ENCODE data around the gene CSHL1. TPM values are rescaled to one million over a fixed set of nuclear protein-coding genes. Genes with fewer than 3 reads are reported as not detected.
A peak's percentile ranks its signal among the peaks of the same experiment; 100 is the strongest.
"Not testable (repeated sequence)": the region's sequence is repeated elsewhere in the genome, so short reads cannot be mapped to it uniquely, and the experiment has no call there.

Gene CSHL1
- polyA plus RNA-seq, 1 donor = not detected

DNA sequence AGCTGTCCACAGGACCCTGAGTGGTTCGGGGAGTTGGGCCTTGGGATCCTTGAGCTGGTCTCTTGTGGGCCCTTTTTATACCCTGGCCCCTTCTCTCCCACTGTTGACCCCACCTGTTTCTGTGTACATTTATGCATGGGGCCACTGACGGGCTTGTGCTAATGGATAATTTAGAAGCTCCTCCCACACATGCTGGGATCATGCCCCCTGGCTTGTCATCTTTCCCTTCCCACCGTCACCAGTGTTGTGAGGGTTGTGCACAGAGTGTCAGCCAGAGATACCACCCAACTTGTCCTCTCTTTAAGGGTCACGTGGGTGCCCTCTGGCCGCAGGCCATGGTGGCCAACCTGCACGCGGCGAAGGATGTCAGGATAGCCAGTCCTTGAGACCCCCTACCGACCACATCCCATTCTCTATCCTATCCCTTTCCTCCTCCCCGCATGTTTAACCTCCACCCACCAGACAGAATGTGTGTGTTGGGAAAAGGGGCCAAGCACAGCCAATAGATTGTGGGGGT, 7.8 kb upstream of the CSHL1 start, which contains the start of gene GH1:
Gene GH1 (minus strand): TSS at position 51 of the 517 bp plus-strand sequence. CDS start 63 bp downstream, outside the sequence.
- not testable (repeated sequence) for DNase-seq

DNA sequence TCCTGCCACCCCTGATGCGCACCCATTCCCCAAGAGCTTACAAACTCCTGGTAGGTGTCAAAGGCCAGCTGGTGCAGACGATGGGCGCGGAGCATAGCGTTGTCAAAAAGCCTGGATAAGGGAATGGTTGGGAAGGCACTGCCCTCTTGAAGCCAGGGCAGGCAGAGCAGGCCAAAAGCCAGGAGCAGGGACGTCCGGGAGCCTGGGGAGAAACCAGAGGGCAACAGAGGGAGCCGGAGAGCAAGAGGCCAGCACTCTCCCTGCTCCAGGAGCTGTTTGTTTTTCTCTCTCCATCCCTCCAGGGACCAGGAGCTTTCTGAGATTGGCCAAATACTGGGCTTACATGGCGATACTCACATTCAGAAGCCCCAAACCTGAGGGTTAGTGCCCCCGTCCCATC, 7.2 kb upstream of the CSHL1 start:
- DNase-seq = no peak

DNA sequence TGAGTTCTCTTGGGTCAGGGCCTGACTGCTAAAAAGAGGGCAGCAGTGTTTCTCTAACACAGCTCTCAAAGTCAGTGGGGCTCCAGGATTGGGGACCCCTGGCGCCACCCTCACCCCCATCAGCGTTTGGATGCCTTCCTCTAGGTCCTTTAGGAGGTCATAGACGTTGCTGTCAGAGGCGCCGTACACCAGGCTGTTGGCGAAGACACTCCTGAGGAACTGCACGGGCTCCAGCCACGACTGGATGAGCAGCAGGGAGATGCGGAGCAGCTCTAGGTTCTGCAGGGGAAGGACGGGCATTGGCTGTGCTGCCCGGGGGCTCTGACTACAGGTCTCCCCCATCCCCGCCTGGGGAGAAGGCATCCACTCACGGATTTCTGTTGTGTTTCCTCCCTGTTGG, 6.6 kb upstream of the CSHL1 start:
- DNase-seq = no peak

DNA sequence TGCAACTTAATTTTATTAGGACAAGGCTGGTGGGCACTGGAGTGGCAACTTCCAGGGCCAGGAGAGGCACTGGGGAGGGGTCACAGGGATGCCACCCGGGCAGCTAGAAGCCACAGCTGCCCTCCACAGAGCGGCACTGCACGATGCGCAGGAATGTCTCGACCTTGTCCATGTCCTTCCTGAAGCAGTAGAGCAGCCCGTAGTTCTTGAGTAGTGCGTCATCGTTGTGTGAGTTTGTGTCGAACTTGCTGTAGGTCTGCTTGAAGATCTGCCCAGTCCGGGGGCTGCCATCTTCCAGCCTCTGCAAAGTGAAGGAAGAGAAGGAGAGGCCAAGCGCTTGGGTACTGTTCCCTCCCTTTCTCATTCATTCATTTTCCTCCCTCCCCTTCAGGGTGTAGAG, 6.1 kb upstream of the CSHL1 start:
- not testable (repeated sequence) for DNase-seq

DNA sequence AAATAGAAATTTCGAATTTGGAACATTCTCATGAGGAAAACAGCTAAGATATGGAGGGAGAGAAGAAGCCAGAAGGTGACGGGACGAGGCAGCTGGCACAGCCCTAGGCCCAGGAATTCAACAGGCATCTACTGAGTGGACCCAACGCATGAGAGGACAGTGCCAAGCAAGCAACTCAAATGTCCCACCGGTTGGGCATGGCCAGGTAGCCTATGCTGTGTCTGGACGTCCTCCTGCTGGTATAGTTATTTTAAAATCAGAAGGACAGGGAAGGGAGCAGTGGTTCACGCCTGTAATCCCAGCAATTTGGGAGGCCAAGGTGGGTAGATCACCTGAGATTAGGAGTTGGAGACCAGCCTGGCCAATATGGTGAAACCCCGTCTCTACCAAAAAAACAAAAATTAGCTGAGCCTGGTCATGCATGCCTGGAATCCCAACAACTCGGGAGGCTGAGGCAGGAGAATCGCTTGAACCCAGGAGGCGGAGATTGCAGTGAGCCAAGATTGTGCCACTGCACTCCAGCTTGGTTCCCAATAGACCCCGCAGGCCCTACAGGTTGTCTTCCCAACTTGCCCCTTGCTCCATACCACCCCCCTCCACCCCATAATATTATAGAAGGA, 5.6 kb upstream of the CSHL1 start:
- DNase-seq = no peak

DNA sequence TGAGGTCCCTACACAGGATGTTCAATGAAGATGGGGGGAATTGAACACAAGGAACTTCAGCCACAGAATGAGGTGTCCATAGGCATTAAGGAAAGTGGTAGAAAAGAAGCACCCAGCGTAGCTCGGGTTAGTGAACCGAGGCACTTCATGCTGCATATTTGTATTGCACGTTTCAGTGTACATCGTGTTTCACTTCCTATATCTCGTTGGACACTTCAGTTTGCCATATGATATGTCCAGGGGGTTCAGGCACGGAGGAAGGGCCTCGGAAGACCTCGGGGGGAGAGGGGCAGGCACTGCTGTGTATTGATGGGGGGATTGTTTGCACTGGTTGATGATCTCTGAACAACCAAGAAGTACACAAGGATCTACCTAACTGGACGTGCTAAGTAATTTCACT, 4.7 kb upstream of the CSHL1 start:
- not testable (repeated sequence) for DNase-seq

DNA sequence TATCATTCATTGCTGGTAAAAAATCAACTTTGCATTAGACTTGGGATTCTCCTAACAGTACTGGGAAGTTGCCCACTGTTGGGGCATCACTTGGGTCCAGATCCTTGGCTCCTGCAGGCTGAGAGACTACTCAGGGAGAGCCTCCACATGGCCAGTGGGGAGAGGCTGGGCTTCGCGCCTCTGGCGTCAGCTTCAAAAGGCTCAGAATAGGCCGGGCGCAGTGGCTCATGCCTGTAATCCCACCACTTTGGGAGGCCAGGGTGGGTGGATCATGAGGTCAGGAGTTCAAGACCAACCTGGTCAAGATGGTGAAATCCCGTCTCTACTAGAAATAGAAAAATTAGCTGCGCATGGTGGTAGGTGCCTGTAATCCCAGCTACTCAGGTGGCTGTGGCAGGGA, 3.4 kb upstream of the CSHL1 start:
- DNase-seq = no peak

DNA sequence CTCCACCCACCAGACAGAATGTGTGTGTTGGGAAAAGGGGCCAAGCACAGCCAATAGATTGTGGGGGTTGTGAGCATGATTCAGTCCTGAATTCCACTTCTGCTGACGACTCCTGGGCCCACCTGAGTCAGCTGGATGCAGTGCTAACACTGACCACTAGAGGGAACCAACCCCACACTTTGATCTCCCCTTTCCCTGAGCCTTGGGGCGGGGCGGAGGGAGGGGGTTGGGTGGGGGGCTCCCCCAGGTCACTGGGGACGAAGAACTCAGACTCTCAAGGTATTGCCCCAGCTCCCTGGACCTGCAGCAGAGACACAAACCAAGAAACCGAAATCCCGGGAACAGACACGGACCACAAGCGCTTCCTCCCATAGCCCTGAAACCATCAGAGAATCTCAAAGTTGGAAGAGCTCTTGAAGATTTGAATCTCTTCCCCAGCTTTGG, 621 bp upstream of the CSHL1 start:
- no peak for DNase-seq

DNA sequence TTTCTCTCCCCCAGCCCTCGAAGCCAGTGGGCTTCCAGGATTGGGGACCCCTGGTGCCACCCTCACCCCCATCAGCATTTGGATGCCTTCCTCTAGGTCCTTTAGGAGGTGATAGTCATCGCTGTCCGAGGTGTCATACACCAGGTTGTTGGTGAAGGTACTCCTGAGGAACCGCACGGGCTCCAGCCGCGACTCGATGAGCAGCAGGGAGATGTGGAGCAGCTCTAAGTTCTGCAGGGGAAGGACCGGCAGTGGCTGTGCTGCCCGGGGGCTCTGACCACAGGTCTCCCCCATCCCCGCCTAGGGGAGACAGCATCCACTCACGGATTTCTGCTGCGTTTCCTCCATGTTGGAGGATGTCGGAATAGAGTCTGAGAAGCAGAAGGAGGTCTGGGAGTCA, 962 bp downstream of the CSHL1 start:
- no peak for DNase-seq

DNA sequence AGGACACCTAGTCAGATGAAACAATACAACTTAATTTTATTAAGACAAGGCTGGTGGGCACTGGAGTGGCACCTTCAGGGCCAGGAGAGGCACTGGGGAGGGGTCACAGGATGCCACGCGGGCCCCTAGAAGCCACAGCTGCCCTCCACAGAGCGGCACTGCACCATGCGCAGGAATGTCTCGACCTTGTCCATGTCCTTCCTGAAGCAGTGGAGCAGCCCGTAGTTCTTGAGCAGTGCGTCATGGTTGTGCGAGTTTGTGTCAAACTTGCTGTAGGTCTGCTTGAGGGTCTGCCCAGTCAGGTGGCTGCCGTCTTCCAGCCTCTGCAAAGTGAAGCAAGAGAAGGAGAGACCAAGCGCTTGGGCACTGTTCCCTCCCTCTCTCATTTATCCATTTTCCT, 1.5 kb downstream of the CSHL1 start:
- not testable (repeated sequence) for DNase-seq

DNA sequence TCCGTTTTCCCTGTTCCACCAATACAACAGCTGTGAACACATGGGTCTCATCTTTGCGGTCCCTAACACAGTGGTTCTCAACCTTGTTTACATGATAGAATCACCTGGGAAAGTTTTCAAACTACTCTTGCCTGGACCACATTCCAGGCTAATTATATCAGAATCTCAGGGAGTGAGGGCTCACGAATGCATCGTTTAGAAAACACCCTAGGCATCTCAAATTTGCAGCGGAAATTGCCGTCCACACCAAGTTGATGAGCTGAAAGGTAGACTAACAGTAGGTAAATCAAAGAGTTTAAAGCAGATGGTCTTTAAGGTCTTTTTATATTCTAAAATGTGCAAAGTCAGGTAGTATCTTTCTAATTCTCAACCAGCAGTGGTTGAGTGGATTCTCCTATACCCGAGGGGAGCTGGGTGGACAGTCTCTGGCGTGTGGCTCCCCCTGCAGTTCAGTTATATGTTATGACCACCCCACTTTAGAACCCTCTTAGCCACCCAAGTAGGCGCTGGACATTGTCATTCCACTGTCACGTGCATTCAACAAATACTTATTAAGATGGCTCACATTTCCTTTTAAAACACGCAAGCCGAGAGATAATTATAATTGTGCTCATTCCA, 3.8 kb downstream of the CSHL1 start:
- DNase-seq = not testable (repeated sequence)

DNA sequence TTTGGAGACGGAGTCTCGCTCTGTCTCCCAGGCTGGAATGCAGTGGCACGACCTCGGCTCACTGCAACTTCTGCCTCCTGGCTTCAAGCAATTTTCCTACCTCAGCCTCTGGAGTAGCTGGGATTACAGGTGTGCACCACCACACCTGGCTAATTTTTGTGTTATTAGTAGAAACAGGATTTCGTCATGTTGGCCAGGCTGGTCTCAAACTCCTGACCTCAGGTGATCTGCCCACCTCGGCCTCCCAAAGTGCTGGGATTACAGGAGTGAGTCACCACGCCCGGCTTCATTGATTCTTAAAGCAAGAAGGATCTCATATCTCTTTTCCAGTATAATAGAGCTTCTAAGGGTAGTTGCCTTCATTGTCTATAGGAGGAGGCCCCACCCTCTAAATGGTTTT, 6.3 kb downstream of the CSHL1 start:
- not testable (repeated sequence) for DNase-seq

DNA sequence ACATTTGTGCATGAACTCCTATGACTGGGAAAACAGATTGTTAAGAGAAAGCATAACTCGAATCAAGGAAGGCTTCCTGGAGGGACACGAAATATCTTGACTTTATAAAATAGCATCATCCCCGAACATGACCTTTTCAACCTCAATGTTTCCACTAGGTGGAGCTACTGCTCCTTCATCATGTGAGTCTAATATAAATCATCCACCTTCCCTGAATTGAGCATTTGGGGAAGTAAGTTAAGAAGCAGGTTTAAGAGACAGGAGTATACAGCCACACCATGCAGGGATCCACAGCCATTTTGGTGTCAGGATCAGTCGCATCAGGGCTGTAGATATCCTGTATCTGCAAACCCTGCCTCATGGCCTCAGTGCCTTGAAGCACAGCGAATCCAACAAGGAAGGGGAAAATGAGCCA, 7.3 kb downstream of the CSHL1 start:
- not testable (repeated sequence) for DNase-seq

DNA sequence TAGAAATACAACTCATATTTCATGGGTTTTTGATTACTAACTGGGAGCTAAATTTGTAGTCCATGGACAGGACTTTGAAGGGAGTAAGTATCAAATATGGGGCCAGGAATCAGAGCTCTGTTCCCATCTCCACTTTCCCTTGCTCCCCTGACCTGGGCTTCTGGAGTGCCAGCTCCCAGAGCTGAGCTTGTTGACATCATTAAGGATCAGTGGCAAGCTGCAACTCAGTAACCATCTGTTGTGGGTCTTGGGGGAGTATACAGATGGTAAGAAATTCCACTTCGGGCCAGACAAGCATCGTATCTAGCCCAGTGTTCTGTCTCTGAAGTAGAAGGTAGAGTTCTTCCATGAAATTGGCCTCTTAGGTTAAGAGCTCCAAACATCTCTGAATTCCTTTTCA, 9.1 kb downstream of the CSHL1 start:
- DNase-seq = not testable (repeated sequence)

DNA sequence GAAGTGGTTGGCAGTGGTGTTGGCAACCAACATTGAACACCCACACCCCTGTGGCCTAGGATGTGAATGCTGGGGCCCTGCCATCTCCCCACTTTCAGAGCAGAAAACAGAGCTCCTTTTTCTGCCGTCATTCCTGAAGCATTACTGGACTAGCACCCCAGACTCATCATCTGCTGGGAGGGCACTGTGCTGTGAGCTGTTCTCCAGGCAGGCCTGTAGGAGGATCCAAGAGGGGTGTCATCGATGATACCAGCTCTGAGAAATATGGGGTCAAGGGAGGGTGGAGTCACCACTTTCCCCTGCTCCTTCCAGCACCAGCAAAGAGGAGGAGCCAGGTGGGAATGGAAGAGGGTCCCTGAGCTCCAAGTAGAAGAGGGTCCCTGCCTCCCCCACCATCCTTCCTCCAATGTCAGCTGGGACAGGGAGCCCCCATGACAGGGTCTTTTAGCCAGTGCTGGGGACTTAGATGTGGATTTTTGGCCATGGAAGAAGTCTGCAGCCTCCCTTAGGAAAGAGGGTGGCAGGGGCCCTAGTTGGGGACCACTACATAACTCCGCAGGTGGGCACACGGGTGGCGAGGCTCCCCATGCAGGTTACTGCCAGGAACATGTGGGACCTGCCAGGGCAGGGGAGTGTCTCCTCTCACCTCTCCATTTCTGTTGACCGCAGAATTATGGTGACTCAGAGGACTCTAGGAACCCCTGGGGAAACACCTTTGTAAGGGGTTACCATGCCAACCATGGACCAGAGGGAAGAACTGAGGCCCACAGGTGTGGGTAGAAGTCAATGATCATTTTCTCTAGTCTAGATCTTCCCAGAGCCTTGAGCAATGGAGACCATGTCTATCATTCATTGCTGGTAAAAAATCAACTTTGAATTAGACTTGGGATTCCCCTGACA, 11.9 kb downstream of the CSHL1 start:
- DNase-seq = not testable (repeated sequence)

DNA sequence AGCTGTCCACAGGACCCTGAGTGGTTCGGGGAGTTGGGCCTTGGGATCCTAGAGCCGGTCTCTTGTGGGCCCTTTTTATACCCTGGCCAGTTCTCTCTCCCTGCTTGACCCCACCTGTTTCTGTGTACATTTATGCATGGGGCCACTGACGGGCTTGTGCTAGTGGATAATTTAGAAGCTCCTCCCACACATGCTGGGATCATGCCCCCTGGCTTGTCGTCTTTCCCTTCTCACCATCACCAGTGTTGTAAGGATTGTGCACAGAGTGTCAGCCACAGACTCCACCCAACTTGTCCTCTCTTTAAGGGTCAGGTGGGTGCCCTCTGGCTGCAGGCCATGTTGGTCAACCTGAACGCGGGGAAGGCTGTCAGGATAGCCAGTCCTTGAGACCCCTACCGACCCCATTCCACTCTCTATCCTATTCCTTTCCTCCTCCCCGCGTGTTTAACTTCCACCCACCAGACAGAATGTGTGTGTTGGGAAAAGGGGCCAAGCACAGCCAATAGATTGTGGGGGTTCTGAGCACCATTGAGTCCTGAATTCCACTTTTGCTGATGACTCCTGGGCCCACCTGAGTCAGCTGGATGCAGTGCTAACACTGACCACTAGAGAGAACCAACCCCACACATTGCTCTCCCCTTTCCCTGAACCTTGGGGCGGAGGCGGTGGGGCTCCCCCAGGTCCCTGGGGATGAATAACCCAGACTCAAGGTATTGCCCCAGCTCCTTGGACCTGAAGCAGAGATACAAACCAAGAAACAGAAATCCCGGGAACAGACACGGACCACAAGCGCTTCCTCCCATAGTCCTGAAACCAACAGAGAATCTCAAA, 14.3 kb downstream of the CSHL1 start, which contains the start of gene CSH1:
Gene CSH1 (minus strand): TSS at position 51 of the 831 bp plus-strand sequence. CDS start 63 bp downstream, outside the sequence.
- not testable (repeated sequence) for DNase-seq

DNA sequence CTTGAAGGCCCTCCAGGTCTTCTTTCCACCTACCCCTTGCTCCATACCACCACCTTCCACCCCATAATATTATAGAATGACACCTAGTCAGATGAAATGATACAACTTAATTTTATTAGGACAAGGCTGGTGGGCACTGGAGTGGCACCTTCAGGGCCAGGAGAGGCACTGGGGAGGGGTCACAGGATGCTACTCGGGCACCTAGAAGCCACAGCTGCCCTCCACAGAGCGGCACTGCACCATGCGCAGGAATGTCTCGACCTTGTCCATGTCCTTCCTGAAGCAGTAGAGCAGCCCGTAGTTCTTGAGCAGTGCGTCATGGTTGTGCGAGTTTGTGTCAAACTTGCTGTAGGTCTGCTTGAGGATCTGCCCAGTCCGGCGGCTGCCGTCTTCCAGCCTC, 16.2 kb downstream of the CSHL1 start:
- not testable (repeated sequence) for DNase-seq

DNA sequence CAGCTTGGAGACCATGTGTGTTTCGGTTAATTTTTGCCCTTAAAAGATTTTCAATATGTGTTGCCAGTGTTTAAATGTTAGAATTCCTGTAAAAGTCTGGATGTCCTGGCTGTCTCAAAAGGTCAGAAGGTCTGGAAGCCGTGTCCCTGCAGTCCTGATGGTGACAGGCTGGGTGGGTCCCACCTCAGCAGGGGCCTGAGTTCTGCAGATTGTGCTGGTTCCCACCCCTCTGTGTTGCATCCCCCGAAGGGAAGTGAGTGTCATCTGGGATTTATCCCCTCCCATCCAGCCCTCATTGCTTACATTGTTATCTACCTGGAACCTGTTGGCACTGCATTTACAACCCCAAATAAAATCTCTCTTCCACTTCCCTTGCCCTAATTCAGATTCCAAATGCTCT, 17.0 kb downstream of the CSHL1 start:
- not testable (repeated sequence) for DNase-seq

DNA sequence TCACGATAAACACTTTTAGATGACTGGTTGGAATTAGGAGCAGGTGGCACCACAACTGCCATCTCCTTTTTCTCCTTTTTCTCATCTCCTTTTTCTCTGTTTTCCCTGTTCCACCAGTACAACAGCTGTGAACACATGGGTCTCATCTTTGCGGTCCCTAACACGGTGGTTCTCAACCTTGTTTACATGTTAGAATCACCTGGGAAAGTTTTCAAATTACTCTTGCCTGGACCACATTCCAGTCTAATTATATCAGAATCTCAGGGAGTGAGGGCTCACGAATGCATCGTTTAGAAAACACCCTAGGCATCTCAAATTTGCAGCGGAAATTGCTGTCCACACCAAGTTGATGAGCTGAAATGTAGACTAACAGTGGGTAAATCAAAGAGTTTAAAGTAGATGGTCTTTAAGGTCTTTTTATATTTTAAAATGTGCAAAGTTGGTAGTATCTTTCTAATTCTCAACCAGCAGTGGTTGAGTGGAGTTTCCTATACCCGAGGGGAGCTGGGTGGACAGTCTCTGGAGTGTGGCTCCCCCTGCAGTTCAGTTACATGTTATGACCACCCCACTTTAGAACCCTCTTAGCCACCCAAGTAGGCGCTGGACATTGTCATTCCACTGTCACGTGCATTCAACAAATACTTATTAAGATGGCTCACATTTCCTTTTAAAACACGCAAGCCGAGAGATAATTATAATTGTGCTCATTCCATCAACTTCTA, 18.6 kb downstream of the CSHL1 start:
- DNase-seq = not testable (repeated sequence)

DNA sequence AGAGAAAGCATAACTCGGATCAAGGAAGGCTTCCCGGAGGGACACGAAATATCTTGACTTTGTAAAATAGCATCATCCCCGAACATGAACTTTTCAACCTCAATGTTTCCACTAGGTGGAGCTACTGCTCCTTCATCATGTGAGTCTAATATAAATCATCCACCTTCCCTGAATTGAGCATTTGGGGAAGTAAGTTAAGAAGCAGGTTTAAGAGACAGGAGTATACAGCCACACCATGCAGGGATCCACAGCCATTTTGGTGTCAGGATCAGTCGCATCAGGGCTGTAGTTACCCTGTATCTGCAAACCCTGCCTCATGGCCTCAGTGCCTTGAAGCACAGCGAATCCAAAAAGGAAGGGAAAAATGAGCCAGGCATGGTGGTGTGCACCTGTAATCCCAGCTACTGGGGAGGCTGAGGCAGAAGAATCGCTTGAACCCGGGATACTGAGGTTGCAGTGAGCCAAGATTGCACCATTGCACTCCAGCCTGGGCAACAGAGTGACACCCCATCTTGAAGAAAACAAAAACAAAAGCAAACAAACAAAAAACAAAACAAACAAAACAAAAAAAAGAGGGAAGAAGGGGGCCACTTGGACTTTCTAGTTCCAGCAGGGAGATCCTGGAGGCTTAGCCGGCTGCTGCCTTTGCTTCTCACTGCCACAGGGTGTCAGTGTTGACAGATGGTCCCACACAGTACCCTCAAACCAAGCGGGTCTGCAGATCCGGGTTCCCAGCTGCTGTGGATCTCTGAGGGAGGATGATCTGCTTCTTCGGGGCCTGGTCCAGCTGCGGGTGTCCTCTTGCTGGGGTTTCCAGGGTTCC, 21.8 kb downstream of the CSHL1 start:
- DNase-seq = peak; percentile 12
